ENCODE data around the gene SIRT3. TPM values are rescaled to one million over a fixed set of nuclear protein-coding genes. Genes with fewer than 3 reads are reported as not detected.

The SIRT3 gene
- total RNA-seq, 1 experiment from 2014 or later = 13.9 TPM

GRCh38 chr11:280706-281485 lies 44.8 kb upstream of the SIRT3 start:
- no CpG with 5 or more reads among the region's 79 CpGs for WGBS (ENCODE audit: extremely low coverage, insufficient read length, low lambda C conversion rate)
- H3K14ac ChIP-seq (ENCODE audit: insufficient read depth, low read length) = no peak overlapping the region
- H4K5ac ChIP-seq (ENCODE audit: insufficient read length, low read depth, low read length) = no peak overlapping the region
- H3K36me3 Mint-ChIP-seq (ENCODE audit: insufficient read depth in 1 of 3, low read depth in 3 of 3) = no peaks in the 10 kb centered on the region; a peak in 2 of 7 replicates
- no peak overlapping the region for H2BK12ac ChIP-seq (ENCODE audit: insufficient read length, low read depth, low read length)
- H4K91ac ChIP-seq (ENCODE audit: insufficient read length, low read depth, low read length) = no peak overlapping the region
- H3K27ac Mint-ChIP-seq = no peak overlapping the region
- H3K9me3 ChIP-seq (ENCODE audit: control insufficient read depth, low read depth, low read length) = no peaks in the 10 kb centered on the region
- no peak for DNase-seq
- no peak overlapping the region for H2BK5ac ChIP-seq (ENCODE audit: insufficient read length, low read length)
- no peaks in the 10 kb centered on the region for H3K79me2 ChIP-seq (ENCODE audit: insufficient read depth, low read length)
- no peak overlapping the region for H3K9ac ChIP-seq (ENCODE audit: extremely low read depth, insufficient read length, low read length)
- H3K9me3 Mint-ChIP-seq = peaks cover 2% of the 10 kb centered on the region in 2 experiments; a peak in 1 of 5 replicates
- H3K4me2 ChIP-seq (ENCODE audit: insufficient read depth, insufficient read length, low read length) = no peak overlapping the region
- no peak overlapping the region for H3K4ac ChIP-seq (ENCODE audit: low read depth, low read length)
- TF ChIP-seq, protein P1, sequence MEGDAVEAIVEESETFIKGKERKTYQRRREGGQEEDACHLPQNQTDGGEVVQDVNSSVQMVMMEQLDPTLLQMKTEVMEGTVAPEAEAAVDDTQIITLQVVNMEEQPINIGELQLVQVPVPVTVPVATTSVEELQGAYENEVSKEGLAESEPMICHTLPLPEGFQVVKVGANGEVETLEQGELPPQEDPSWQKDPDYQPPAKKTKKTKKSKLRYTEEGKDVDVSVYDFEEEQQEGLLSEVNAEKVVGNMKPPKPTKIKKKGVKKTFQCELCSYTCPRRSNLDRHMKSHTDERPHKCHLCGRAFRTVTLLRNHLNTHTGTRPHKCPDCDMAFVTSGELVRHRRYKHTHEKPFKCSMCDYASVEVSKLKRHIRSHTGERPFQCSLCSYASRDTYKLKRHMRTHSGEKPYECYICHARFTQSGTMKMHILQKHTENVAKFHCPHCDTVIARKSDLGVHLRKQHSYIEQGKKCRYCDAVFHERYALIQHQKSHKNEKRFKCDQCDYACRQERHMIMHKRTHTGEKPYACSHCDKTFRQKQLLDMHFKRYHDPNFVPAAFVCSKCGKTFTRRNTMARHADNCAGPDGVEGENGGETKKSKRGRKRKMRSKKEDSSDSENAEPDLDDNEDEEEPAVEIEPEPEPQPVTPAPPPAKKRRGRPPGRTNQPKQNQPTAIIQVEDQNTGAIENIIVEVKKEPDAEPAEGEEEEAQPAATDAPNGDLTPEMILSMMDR (conservative IDR thresholded peaks at IDR 0.05) = no peak
- H3K4me1 ChIP-seq (ENCODE audit: insufficient read depth, low read length) = no peaks in the 10 kb centered on the region
- H3T11ph ChIP-seq (ENCODE audit: low read length) = no peak overlapping the region
- H2BK15ac ChIP-seq (ENCODE audit: low read depth, low read length) = peak overlapping the region; percentile 27; the same call in 1 of the 2 replicates
- no peak overlapping the region for H4K8ac ChIP-seq (replicated peaks; ENCODE audit: insufficient read length, low read depth, low read length)
- H3K27me3 Mint-ChIP-seq (ENCODE audit: low read depth) = no peaks in the 10 kb centered on the region; the same call in 1 of the 2 replicates
- no peaks in the 10 kb centered on the region for H3K79me1 ChIP-seq (ENCODE audit: insufficient read depth, low read depth, low read length, poor library complexity, severe bottlenecking)
- H3K4me3 Mint-ChIP-seq = no peak overlapping the region
- H2AK5ac ChIP-seq (ENCODE audit: insufficient read length, low read length) = no peak overlapping the region
- H3K4me1 Mint-ChIP-seq = peaks cover 24 to 34% of the 10 kb centered on the region in 2 experiments
- no peaks in the 10 kb centered on the region for H3K23me2 ChIP-seq (ENCODE audit: insufficient read length, low read depth, low read length, poor library complexity, severe bottlenecking)
- no peak overlapping the region for H3K18ac ChIP-seq (ENCODE audit: insufficient read length, low read depth, low read length)
- H3K56ac ChIP-seq (ENCODE audit: insufficient read length, low read depth, low read length) = no peak overlapping the region
- H2AFZ ChIP-seq (ENCODE audit: low read length) = no peak overlapping the region
- no peaks in the 10 kb centered on the region for H4K20me1 ChIP-seq (ENCODE audit: control insufficient read depth, insufficient read depth, insufficient read length)
- H3K23ac ChIP-seq (ENCODE audit: insufficient read length, low read depth, low read length) = no peak overlapping the region
- no peak overlapping the region for H3K27ac ChIP-seq (ENCODE audit: insufficient read length, low read depth, low read length)
- H2BK120ac ChIP-seq (ENCODE audit: low read depth, low read length, poor library complexity, severe bottlenecking) = no peak overlapping the region
- no peak overlapping the region for H2BK20ac ChIP-seq (ENCODE audit: low read depth, low read length, poor library complexity, severe bottlenecking)
- H3K27me3 ChIP-seq (ENCODE audit: insufficient read depth, low read length) = no peaks in the 10 kb centered on the region

Measured in H9 (cell line).